ENCODE results near the gene OCA2.
"Not testable (repeated sequence)": the region's sequence is repeated elsewhere in the genome, so short reads cannot be mapped to it uniquely, and the experiment has no call there.

The OCA2 gene

DNA sequence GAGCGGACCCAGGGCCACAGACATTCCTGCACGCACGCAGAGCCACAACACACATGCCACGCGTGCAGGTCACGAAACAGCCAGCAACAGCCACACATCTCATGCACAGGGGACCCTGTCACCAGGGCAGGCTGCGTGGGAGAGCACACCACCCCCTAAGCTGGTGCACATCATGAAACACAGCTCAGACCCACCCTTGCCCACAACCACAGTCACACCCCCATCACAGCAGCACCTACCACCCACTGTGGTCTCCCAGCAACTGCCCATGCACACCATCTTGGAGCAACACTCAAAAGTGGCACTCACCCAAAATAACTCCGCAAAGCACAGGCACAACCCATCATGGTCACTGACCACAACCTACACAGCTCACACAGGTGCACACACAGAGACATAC, 75.7 kb downstream of the OCA2 start:
- DNase-seq (ENCODE audit: low read depth), result no peak

DNA sequence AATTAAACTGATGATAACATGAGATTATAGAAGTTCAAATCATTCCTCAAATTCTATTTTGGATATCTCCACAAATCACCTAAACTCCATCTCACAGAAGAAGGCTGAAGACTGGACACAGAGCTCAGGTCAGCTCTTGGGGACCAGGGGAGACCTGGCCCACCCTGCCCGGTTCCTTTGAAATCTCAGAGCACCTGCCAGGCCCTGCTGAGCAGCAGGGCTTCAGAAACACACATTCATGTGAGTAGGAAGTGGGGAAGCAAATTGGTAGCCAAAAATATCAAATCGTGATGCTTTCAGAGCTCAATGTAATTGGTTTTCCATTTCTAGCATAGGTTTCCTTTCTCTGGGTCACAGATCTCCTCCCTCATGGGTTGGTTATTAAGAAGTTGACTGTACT, 76.2 kb downstream of the OCA2 start:
- DNase-seq (ENCODE audit: low read depth), result no peak

DNA sequence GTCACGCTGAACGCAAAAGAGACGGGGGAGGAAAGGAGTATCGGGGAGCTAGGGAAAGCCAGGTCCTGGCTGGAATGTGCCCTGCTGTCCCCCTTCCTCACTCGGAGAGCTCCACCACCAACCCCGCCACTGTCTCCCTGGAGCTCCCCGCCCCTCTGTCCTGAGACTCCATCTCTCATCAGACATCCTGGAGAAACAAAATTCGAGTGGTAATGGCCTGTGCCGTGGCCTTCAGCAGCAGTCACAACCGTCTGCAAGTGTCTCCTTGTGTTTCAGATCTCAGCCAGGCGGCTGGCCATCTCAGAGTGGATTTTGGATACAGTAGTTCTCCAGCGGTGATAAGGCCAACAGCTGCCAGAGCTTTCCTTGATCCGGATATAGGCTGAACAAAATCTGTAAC, 76.9 kb downstream of the OCA2 start:
- no peak for DNase-seq (ENCODE audit: low read depth)

DNA sequence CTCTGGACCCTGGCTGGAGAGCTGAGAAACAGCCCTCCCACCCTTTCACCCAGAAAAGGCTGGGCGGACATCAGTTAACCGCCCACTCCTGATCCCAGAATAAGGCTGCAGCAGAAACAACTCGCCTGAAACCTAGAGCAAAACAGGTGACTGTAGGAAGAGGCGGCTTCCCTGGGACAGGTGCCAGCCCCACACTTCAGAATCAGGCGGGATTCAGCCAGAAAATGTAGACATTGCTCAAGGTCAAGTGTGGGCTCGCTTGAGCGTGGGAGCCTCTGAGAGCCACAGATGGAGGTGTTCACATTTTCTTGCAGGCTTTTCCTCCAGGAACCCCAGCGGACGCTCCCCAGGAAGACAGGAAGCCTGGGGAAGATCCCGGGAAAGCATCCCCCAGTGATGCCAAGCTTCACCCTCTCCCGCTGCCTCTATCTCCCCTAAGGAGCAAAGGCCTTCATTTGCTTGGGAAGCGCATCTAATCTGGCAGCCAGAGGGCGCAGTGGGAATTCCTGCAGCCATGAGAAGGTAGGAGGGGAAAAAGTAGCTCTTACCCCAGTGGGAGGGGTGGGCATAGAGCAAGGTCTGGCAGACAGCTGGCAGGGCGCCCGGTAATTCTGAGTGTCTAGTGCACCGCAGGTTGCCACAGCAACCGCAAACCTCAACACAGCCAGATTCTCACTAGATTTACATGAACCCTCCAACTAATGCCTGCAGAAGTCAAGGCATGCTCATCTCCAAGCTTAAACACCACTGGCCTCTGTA, 77.7 kb downstream of the OCA2 start:
- no peak for DNase-seq (ENCODE audit: low read depth)

DNA sequence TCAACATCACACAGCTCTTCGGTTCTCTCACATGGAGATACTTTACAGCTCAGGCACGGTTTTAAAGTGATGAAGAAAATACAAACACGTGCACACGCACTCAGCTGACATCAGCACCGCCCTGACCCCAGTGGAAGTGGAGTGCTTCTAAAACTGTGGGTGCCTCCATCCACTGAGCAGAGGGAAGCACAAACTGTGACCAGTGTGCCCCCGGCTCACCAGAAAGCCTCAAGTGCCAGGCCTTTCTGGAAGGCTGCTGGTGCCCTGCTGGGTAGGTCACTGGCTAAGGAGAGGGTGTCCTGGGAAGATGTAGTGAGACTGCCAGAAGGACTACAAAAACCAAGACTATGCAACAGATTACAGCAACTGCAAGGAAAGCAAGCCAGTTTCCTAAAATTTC, 78.5 kb downstream of the OCA2 start:
- no peak for DNase-seq (ENCODE audit: low read depth)

DNA sequence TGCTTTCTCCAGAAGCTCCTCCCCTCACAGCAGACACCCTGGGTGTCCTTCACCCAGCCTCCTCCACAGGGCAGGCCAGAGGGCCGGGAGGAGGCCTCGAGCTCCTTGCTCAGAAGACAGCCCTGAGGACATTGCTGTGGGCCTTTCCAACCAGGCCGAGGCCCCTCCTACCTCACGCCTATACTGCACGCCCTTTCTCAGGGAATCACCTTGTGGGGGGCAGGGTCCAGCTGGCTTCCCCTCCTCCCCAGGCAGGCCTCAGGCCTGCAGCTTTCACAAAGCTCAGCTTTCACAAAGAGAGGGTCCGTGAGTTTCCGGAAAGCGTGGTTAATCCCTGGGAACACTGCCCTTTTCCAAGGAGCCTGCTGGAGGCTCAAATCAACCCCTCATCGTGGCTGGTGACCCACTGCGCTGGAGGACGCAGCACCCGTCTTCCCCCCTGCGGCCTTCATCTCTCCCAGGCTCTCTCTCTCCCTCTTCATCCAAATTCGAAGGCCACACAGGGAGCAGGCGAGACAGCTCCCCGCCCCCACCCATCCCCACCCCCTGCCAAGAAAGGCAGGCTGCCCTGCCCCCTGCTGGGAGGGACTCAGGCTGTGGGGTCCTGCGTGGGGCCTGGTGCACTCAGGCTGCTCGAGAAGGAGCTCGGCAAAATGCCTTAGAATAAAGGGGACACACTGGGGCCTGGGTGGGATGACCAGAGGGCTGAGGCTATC, 79.4 kb downstream of the OCA2 start:
- DNase-seq (ENCODE audit: low read depth), result no peak

DNA sequence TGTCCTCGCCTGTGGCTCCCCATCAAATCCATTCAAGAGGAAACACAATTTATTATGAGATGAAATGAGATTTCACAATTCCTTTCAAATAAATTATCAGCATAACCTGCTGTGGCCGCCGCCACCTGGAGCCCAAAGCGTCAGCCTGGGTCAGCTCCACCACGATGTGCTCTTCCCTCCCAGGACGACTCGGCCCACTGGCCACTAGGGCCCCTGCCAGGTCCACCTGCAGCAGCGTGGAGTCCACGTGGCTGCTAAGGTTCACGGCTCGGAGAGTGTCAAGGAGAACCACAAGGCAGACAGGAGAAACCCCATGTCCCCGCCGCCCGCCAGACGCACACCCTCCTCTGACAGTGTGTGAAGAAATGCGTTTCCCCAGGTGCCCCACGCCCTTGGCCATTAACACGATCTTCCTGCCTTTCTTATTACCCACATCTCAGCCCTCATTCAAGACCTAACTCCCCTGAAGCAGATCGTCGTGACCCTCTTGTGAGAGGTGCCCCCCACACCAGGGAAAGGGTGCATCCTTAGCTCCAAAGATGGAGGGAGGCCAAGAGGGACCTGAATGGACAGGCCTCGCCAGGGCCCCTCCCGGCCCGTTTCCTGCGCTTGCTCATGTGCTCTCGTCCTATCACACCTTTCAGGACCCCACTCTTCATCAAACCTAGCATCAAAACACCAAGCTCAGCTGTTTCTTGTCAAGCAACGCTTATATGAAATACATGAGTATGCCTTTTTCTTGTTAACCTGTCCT, 80.6 kb downstream of the OCA2 start:
- no peak for DNase-seq (ENCODE audit: low read depth)

DNA sequence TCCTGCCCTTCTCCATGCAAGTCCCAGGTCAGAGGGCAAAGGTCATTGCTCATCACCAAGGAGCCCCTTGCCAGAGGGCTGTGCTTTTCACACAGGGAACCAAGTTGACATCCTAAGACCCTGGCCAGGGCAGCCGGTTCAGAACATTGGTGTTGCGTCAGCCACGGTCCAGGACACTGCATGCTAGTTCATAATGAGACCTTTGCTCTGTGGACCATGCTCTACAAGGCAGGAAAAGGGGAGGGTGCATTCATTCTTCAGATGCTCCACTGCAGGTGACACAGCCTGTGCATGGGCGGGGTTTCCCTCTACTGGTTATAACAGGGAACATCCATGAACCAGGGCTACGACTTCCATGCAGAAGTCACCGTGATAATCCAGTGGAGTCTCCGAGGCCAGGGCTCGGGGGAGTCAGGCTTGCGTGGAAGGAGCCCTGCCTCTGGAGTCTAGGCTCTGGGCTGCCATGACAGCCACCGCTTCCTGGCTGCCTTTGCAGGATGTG, 81.6 kb downstream of the OCA2 start:
- no peak for DNase-seq (ENCODE audit: low read depth)

DNA sequence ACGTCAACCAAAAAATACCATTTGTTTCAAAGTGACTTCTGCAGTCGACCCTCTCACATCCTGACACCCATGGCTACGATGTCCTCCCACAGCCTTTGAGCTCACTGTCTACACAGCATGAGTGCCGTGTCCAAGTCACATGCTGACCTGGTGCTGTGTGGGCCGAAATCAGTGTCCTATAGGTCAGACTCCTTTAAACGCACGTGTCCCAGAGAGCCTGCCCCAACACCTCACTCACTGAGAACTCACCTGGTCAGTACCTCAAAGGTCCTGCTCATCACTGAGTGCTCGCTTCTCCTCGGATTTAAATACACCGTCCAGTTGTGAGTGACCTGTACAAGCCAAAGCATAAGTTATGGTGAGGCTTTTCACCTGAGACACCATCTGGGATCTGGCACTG, 83.3 kb downstream of the OCA2 start:
- no peak for DNase-seq (ENCODE audit: low read depth)

DNA sequence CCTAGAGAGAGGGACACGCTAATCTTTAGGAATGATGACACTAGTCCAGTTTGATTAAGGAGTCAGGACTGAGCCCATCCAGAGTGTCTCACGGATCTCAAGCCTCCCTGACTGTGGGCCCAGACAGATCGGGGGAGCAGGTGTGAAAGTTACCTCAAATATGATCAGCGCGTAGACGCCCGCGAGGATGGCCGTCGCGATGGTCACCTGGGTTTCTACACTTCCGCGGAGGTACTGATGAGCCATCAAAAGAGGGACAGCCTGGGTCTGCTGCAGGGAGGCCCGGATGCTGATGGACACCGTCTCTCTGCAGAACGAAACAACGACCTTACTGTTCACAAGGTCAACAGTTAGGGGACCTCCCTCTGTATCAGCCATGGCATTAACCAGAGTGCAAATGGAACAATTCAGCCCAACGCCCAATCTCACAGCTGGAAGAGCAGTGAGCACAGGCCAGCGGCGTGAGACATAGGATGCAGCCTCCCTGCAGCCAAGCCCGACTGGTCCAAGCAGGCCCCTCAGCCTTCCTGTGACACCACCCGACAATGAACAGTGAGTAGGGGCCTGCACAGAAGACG, 84.4 kb downstream of the OCA2 start:
- DNase-seq (ENCODE audit: low read depth), result no peak

DNA sequence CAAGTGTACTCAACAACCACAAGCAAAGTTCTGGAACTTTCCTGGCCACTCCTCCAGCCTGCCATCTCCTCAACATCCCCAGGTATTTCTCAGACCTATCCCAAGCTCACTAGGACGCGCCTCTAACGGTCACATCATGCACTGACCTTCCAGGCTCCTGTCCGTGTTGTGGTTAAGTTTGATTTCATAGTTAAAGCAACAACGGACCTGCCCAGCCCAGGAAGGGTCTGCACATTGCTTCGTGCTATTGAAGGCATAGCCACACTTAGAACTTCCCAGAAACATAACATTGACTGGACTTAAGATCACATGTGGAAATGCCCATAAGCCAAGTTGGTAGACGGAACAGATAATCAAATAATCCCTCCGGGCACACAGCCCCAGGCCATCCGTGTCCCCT, 85.1 kb downstream of the OCA2 start:
- DNase-seq (ENCODE audit: low read depth), result no peak

DNA sequence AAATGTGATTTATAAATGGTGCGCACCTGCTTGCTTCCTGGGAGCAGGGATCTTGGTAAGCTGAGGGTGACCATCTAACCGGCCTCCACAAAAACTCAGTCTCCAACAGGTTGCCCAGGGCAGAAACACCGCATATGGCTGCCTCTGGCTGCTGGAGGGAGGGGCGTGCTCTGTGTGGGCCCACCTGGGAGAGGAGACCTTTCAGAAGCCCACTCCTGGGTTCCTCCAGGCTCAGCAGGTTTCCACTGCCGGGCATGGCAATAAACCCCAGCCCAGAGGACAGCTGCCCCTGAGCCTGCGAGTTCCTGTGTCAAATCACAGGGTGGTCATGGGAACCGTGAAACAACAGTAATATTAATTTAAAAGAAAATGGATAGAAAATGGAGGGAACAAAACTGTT, 85.6 kb downstream of the OCA2 start:
- DNase-seq (ENCODE audit: low read depth), result no peak

DNA sequence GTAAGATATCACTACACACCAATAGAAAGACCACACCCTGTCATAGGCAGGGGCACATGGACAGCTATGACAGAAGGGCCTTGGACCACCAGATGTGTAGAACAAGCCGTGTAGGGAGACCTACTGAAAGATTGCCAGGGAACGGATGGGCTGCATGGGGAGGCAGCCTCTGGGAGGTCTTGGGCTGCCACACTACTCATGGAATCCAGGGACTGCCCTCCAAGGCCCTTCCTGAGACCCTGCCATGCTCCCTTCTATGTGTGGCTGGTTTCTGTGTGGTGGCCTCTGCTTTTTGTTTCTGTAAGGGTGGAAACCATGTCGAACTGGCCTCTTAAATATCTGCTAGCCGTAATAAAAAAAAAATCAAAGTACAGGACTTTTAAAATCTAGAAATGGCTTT, 86.9 kb downstream of the OCA2 start:
- no peak for DNase-seq (ENCODE audit: low read depth)

DNA sequence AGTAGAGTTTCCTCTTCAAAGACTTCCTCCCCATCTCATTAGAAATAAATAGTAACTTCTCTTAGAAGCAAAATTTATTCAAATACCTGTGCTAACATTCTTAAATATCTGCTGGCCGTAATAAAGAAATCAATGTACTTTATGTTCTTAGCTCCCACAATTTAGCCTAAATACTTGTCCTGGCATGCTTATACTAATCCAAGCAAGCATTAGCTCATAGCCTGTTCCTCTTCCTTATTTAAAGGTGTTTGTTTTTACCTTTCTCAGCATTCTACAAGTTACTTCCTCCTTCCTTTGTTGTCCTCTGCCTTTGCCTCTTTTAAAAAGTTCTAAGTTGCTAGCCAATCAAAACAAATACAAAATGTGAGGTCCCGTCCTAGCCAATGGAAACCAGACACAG, 90.9 kb downstream of the OCA2 start:
- not testable (repeated sequence) for DNase-seq (ENCODE audit: low read depth)

DNA sequence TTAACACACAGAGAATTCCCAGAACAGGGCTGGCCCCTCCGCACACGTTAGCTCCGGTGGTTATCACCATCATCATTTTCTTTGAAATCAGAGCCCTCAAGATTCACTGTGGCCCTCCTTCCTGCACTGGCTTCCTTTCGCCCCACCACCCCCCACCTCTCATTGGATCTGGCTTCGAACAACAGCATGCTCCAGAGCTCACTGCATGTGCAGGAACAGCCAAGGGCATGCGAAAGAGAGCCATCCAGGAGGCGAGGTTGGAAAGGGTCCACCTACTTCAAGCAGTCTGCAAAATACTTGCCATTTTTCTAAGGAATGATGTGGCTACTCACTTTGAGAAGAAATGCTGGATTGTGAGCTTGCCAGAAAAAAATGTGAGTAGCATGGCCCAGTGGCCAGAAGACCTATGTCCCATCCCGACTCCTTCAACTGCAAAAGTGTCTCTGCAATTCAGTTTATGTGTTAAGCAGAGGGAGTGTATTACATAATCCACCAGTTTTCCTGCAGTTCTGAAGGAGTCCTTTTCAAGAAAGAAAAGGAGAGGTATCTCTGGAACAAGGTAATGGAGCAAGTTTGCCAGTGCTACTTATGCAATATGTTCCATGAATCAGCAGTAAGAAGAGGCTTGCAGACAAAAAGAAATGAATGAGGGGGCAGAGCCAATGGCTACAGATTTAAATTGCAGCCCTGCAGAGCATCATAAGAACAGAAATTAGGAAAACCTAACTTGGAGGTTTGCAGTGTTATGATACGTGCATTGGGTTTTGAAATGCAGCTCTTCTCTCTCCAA, 92.8 kb downstream of the OCA2 start:
- DNase-seq (ENCODE audit: low read depth), result no peak

DNA sequence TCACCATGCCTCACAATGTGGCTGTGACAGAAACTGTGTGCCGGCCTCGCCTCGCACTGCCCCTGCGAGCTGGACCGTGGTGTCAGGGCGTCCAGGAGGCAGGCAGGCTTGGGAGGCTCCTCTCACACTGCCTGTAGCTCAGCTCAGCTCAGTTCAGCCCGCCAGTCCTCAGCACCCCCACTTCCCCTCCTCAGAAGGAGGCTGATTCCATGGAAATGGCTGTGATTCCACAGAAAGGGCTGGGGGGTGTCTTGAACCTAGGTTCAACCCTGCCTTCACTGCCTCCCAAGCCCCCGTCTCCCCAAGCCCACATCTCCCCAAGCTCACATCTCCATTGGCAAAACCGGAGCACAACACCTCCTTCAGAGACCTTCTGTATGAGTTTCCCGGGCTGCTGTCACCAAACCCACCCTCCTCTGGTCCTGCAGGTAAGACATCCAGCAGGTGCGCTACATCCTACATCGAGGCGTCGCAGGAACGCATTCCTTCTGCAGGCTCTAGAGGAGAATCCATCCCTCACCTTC, 94.0 kb downstream of the OCA2 start:
- no peak for DNase-seq (ENCODE audit: low read depth)

DNA sequence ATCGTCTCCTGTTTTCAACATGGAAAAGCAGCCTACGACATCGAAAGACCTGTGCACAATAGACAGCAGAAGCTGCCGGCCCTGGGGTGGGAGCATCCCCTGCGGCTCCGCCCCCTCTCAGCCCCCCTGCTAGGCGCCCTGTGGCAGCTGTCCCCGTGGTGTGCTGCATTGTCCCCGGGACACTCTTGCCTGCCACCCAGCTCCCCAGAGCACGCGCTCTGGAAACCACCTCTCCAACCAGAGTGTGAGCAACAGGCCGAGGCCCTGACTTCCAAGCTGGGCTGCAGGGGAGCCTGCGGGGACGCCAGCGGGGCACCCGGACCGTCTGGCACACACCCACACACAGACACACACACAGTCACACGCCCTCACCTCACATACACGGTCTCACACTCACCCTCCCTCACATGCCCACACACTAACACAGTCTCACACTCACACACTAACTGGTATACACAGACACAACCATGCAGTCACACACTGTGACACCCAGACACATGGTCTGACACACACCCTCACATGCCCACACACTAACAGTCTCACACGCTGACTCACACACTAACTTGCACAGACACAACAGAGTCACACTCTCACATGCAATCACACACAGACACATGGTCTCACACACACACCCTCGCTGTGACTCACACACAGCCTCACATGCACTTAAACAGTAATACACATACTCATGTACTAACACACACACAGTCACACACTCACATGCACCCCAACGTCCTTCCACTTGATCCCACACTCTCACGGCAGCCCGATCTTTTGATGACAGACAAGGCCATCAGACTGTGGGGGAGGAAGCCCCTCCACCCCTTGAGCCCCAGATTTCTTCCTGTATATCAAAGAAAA, 94.7 kb downstream of the OCA2 start:
- no peak for DNase-seq (ENCODE audit: low read depth)

DNA sequence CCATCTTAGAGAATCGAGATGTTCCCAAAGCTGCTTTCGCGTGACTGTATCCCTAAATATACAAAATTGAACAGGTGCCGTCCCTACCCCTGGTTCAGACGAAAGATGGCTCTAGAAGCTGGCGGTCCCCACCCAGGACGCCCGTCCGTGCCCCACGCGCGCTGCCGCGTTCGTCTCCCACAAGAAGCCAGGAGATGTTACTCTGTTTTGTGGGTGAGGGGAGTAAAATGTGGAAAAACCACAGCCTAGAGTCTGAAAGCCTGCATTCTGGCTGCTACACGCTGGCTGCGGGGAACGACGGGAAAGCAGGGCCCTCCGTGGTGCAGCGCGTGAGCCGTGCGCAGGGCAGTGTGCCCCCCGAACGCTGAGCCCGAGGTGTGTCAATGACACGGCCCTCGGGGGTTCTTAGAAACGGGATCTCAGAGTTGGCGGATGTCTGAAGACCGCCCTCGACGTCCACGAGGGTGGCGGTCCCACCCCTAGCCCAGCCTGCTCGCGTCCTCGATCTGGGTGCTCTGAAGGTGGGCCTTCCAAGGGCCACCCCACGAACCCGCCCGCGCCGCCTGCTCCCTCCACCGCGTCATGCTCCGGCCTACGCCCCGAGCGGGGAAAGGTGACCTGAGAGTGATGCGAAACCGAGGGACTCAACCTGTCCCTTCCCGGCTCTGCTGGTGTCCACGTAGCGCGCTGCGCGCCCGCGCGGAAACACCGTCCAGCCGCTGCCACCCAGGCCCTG, 95.6 kb downstream of the OCA2 start:
- no peak for DNase-seq (ENCODE audit: low read depth)

DNA sequence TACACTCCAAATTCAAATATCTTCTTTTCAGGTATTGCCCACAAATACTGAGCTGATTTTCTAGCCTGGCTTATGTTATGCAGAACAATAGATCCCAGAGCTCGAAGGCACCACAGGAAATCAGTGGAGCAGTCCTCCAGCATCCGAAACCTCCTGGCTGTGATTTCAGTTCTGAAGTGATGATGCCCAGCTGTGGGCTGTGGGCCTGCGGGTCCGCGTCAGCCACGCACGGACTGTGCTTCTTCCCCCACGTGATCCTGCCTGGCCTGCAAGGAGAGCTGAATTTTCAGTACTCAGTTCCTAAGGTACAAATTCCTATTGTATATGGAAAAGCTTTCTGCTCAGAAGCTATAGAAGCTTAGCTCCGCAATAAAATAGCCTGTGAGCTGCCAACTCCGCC, 96.2 kb downstream of the OCA2 start:
- no peak for DNase-seq (ENCODE audit: low read depth)
